ENCODE results near the gene LIPE.

Gene LIPE

GRCh38 chr19:42409477-42409876 is 17.7 kb downstream of the LIPE start:
- no peak for DNase-seq

GRCh38 chr19:42407816-42408175 is 19.4 kb downstream of the LIPE start:
- no peak for DNase-seq

GRCh38 chr19:42407085-42407815 is 19.9 kb downstream of the LIPE start:
- DNase-seq = no peak

- DNase-seq = no peak
These were observed 21.1 kb downstream of the LIPE start for GRCh38 chr19:42406111-42406510.

- no peak for DNase-seq
These were observed 23.6 kb downstream of the LIPE start for GRCh38 chr19:42403586-42403985.

- no peak for DNase-seq
These were observed 24.6 kb downstream of the LIPE start for GRCh38 chr19:42402376-42403116.

- DNase-seq = no peak
These were observed 25.6 kb downstream of the LIPE start for GRCh38 chr19:42401365-42402303.

- no peak for DNase-seq
These were observed 26.8 kb downstream of the LIPE start for GRCh38 chr19:42400404-42400803.

- no peak for DNase-seq
These were observed 29.7 kb downstream of the LIPE start for GRCh38 chr19:42397263-42398166.

GRCh38 chr19:42396381-42397262 is 30.6 kb downstream of the LIPE start:
- peak; percentile 98 for DNase-seq

GRCh38 chr19:42394751-42395150 is 32.4 kb downstream of the LIPE start:
- no peak for DNase-seq

- DNase-seq = no peak
These were observed 35.0 kb downstream of the LIPE start for GRCh38 chr19:42392165-42392564.

- no peak for DNase-seq
These were observed 37.3 kb downstream of the LIPE start, which contains the start of gene CNFN for GRCh38 chr19:42389899-42390298. CNFN (minus strand) TSS chr19:42390297; CDS start chr19:42389037, 1,260 bp downstream.

GRCh38 chr19:42388851-42389489 is 38.2 kb downstream of the LIPE start:
- DNase-seq = no peak

GRCh38 chr19:42386974-42387707 is 40.0 kb downstream of the LIPE start:
- DNase-seq = no peak

GRCh38 chr19:42380155-42380554 is 47.0 kb downstream of the LIPE start:
- DNase-seq = no peak

- no peak for DNase-seq
These were observed 48.7 kb downstream of the LIPE start for GRCh38 chr19:42378225-42379215.

GRCh38 chr19:42376177-42376555 is 51.0 kb downstream of the LIPE start:
- DNase-seq = no peak
